ACC112 (cell line): Measurements from ENCODE around the gene SMIM10L1.

Source experiments
- H2AFZ ChIP-seq: fragments of 200-600 bp; sonication (generic); one replicate; pipeline ENCODE4 v1.6.0; 2017; ENCODE audit warnings: antibody characterized with exemption, low read length; ENCODE audit not compliant: unreplicated experiment
- H3K27ac ChIP-seq: fragments of 200-600 bp; sonication (generic); 2 replicates; pipeline ENCODE4 v1.5.1; 2014; ENCODE audit warnings: low read depth, mild to moderate bottlenecking, antibody characterized with exemption, low read length, moderate library complexity
- H3K27me3 ChIP-seq: fragments of 200-600 bp; sonication (generic); 2 replicates; pipeline ENCODE4 v1.6.1; 2014; ENCODE audit warnings: mild to moderate bottlenecking, antibody characterized with exemption, low read length, moderate library complexity, mixed read lengths; ENCODE audit not compliant: insufficient read depth
- H3K36me3 ChIP-seq: fragments of 200-600 bp; sonication (generic); 2 replicates; pipeline ENCODE4 v1.6.1; 2016; ENCODE audit warnings: mild to moderate bottlenecking, antibody characterized with exemption, low read length, moderate library complexity, mixed read lengths; ENCODE audit not compliant: insufficient read depth
- H3K4me1 ChIP-seq: fragments of 200-600 bp; sonication (generic); one replicate; pipeline ENCODE4 v1.6.1; 2016; ENCODE audit warnings: low read length, mixed read lengths; ENCODE audit not compliant: insufficient read depth, unreplicated experiment, control insufficient read depth
- H3K4me3 ChIP-seq: fragments of 200-600 bp; sonication (generic); 2 replicates; pipeline ENCODE4 v1.5.1; 2014; ENCODE audit warnings: mild to moderate bottlenecking, low read depth, low read length
- H3K79me2 ChIP-seq: fragments of 200-600 bp; sonication (generic); one replicate; pipeline ENCODE4 v1.6.0; 2016; ENCODE audit warnings: low read length; ENCODE audit not compliant: control insufficient read depth, unreplicated experiment, insufficient read depth

Gene SMIM10L1

GRCh38 chr12:11152725-11153124, 18.3 kb upstream of the SMIM10L1 start:
- Histone ChIP-seq H3K27ac (no peak overlapping the region), H2AFZ (no peak overlapping the region), H3K4me1 (no peaks in the 10 kb centered on the region), H3K4me3 (no peak overlapping the region), H3K36me3 (peaks cover 21% of the 10 kb centered on the region), H3K27me3 (no peaks in the 10 kb centered on the region), H3K79me2 (peaks cover 37% of the 10 kb centered on the region)

- Histone ChIP-seq H3K79me2 (peaks cover 50% of the 10 kb centered on the region), H3K4me1 (no peaks in the 10 kb centered on the region), H3K36me3 (peaks cover 27% of the 10 kb centered on the region), H2AFZ (no peak overlapping the region), H3K4me3 (no peak overlapping the region), H3K27me3 (no peaks in the 10 kb centered on the region), H3K27ac (no peak overlapping the region)
Observed at GRCh38 chr12:11154400-11154925, 16.5 kb upstream of the SMIM10L1 start.

GRCh38 chr12:11158885-11159444, 12.0 kb upstream of the SMIM10L1 start:
- Histone ChIP-seq H3K79me2 (peaks cover 68% of the 10 kb centered on the region), H2AFZ (no peak overlapping the region), H3K36me3 (peaks cover 19% of the 10 kb centered on the region; the same call in 1 of the 2 replicates), H3K27me3 (no peaks in the 10 kb centered on the region), H3K4me3 (no peak overlapping the region), H3K27ac (no peak overlapping the region), H3K4me1 (no peaks in the 10 kb centered on the region)

- Histone ChIP-seq H3K4me3 (no peak overlapping the region), H3K4me1 (no peaks in the 10 kb centered on the region), H3K36me3 (peaks cover 20% of the 10 kb centered on the region; the same call in 1 of the 2 replicates), H2AFZ (no peak overlapping the region), H3K79me2 (peaks cover 88% of the 10 kb centered on the region), H3K27ac (no peak overlapping the region), H3K27me3 (no peaks in the 10 kb centered on the region)
Observed at GRCh38 chr12:11162502-11162901, 8.5 kb upstream of the SMIM10L1 start.

- Histone ChIP-seq H3K27me3 (no peaks in the 10 kb centered on the region), H2AFZ (no peak overlapping the region), H3K79me2 (peaks cover 89% of the 10 kb centered on the region), H3K4me1 (peaks cover 10% of the 10 kb centered on the region), H3K4me3 (no peak overlapping the region), H3K27ac (no peak overlapping the region), H3K36me3 (peaks cover 20% of the 10 kb centered on the region)
Observed at GRCh38 chr12:11164384-11164783, 6.6 kb upstream of the SMIM10L1 start.

GRCh38 chr12:11166300-11166699, 4.7 kb upstream of the SMIM10L1 start:
- Histone ChIP-seq H3K27me3 (no peaks in the 10 kb centered on the region), H2AFZ (no peak overlapping the region), H3K36me3 (peaks cover 21% of the 10 kb centered on the region), H3K27ac (no peak overlapping the region), H3K4me3 (no peak overlapping the region), H3K79me2 (peaks cover 88% of the 10 kb centered on the region), H3K4me1 (peaks cover 17% of the 10 kb centered on the region)

- H3K79me2 ChIP-seq, result peaks cover 85% of the 10 kb centered on the region
- H3K27ac ChIP-seq, result peak overlapping the region; percentile 69
- no peaks in the 10 kb centered on the region for H3K27me3 ChIP-seq
- peak overlapping the region; percentile 79 for H3K4me3 ChIP-seq
- peaks cover 14% of the 10 kb centered on the region for H3K36me3 ChIP-seq
- peaks cover 27% of the 10 kb centered on the region for H3K4me1 ChIP-seq
- peak overlapping the region; percentile 5 for H2AFZ ChIP-seq
Observed at GRCh38 chr12:11170810-11171144, 217 bp upstream of the SMIM10L1 start.

GRCh38 chr12:11171969-11172675, 1.1 kb downstream of the SMIM10L1 start:
- peak overlapping the region; percentile 61 for H2AFZ ChIP-seq
- peaks cover 27% of the 10 kb centered on the region for H3K4me1 ChIP-seq
- H3K36me3 ChIP-seq, result peaks cover 9% of the 10 kb centered on the region; the same call in 1 of the 2 replicates
- peaks cover 75% of the 10 kb centered on the region for H3K79me2 ChIP-seq
- H3K27me3 ChIP-seq, result no peaks in the 10 kb centered on the region
- H3K27ac ChIP-seq, result peak overlapping the region; percentile 69
- H3K4me3 ChIP-seq, result peak overlapping the region; percentile 79

GRCh38 chr12:11174022-11174421, 3.0 kb downstream of the SMIM10L1 start:
- peaks cover 6% of the 10 kb centered on the region; the same call in 1 of the 2 replicates for H3K36me3 ChIP-seq
- no peaks in the 10 kb centered on the region for H3K27me3 ChIP-seq
- H3K79me2 ChIP-seq, result peaks cover 60% of the 10 kb centered on the region
- no peak overlapping the region for H3K4me3 ChIP-seq
- H3K27ac ChIP-seq, result no peak overlapping the region
- peaks cover 20% of the 10 kb centered on the region for H3K4me1 ChIP-seq
- no peak overlapping the region for H2AFZ ChIP-seq

- no peak overlapping the region for H2AFZ ChIP-seq
Observed at GRCh38 chr12:11178250-11178649, 7.3 kb downstream of the SMIM10L1 start.

GRCh38 chr12:11182529-11182928, 11.5 kb downstream of the SMIM10L1 start:
- Histone ChIP-seq H3K4me3 (no peak overlapping the region), H3K27me3 (no peaks in the 10 kb centered on the region), H3K4me1 (no peaks in the 10 kb centered on the region), H3K79me2 (no peaks in the 10 kb centered on the region), H3K36me3 (no peaks in the 10 kb centered on the region), H3K27ac (no peak overlapping the region), H2AFZ (no peak overlapping the region)

More at GRCh38 chr12:11178250-11178649, 7.3 kb downstream of the SMIM10L1 start:
- Histone ChIP-seq H3K4me3 (no peak overlapping the region), H3K36me3 (no peaks in the 10 kb centered on the region), H3K27ac (no peak overlapping the region), H3K27me3 (no peaks in the 10 kb centered on the region), H3K79me2 (peaks cover 23% of the 10 kb centered on the region), H3K4me1 (peaks cover 4% of the 10 kb centered on the region)
